ENCODE results near the gene INHBE. TPM values are rescaled to one million over a fixed set of nuclear protein-coding genes. Genes with fewer than 3 reads are reported as not detected.
"Not testable (repeated sequence)": the region's sequence is repeated elsewhere in the genome, so short reads cannot be mapped to it uniquely, and the experiment has no call there.

Gene INHBE
- total RNA-seq, 2 experiments from 2014 or later = not detected

DNA sequence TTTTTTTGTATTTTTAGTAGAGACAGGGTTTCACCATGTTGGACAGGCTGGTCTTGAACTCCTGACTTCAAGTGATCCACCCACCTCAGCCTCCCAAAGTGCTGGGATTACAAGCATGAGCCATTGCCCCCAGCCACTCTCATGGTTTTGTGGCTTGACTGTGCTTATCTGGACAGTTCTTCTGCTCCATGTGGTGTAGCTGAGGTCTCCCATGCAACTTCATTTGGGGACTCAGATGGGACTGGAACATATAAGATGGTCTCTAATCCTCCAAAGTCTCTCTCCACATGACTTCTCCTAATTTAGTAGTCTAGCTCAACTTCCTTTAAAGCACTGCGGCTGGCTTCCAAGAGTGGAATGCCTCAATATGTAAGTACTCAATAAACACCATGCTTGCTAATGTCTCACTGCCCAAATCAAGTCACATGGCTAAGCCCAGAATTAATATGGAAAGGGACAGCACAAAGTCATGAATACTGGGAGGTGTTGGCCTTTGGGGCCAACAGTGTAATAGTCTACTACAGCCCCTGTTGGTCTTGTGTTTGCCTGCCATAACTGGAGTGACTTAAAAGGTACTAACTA lies 13.2 kb upstream of the INHBE start:
- no peaks in the 10 kb centered on the region for H3K36me3 Mint-ChIP-seq (ENCODE audit: low read depth)
- Histone ChIP-seq H3K9me3 (ENCODE audit: control insufficient read depth in 1 of 2, insufficient read depth in 1 of 2, low read length in 2 of 2) (peaks cover 0 to 12% of the 10 kb centered on the region in 2 experiments), H3K27me3 (ENCODE audit: control insufficient read depth in 1 of 2, insufficient read depth in 2 of 2, low read length in 2 of 2) (no peaks in the 10 kb centered on the region), H3K36me3 (ENCODE audit: insufficient read depth, low read length) (no peaks in the 10 kb centered on the region), H3K4me1 (ENCODE audit: insufficient read depth, low read length) (no peaks in the 10 kb centered on the region), H3K4me3 (ENCODE audit: low read length) (no peak overlapping the region), H3K27ac (ENCODE audit: low read depth in 1 of 2, low read length in 2 of 2) (no peak overlapping the region)
- POLR2A ChIA-PET = no interaction called here
- CTCF ChIA-PET = interaction anchor here (0.7 to 1.2 kb wide), 2 partner anchors 11 to 31 kb away, joined by 3 read pairs; no protein-coding TSS in a partner anchor
- DNase-seq (no peak), ATAC-seq (ENCODE audit: poor library complexity) (no peak)
- H3K4me3 Mint-ChIP-seq = no peak overlapping the region
- no peak for TF ChIP-seq CTCF (IDR thresholded peaks at IDR 0.05)
- H3K27me3 Mint-ChIP-seq = no peaks in the 10 kb centered on the region
- H3K9me3 Mint-ChIP-seq = no peaks in the 10 kb centered on the region
- no peak overlapping the region for H3K27ac Mint-ChIP-seq
- H3K4me1 Mint-ChIP-seq (ENCODE audit: low read depth) = no peaks in the 10 kb centered on the region
- intact Hi-C loops (cut with DNase I, micrococcal nuclease) = no loop called here

GRCh38 chr12:57444337-57444736 lies 10.8 kb upstream of the INHBE start:
- intact Hi-C loops (cut with DNase I, micrococcal nuclease) = not testable (repeated sequence)

GRCh38 chr12:57444744-57445143 lies 10.4 kb upstream of the INHBE start:
- Histone ChIP-seq H3K36me3 (ENCODE audit: insufficient read depth, low read length) (no peaks in the 10 kb centered on the region), H3K9me3 (ENCODE audit: control insufficient read depth in 1 of 2, insufficient read depth in 1 of 2, low read length in 2 of 2) (peaks cover 0 to 12% of the 10 kb centered on the region in 2 experiments), H3K4me3 (ENCODE audit: low read length) (no peak overlapping the region), H3K27ac (ENCODE audit: low read depth in 1 of 2, low read length in 2 of 2) (no peak overlapping the region), H3K4me1 (ENCODE audit: insufficient read depth, low read length) (no peaks in the 10 kb centered on the region), H3K27me3 (ENCODE audit: control insufficient read depth in 1 of 2, insufficient read depth in 2 of 2, low read length in 2 of 2) (no peaks in the 10 kb centered on the region)
- ATAC-seq (ENCODE audit: poor library complexity) = no peak
- intact Hi-C loops (cut with DNase I, micrococcal nuclease) = no loop called here
- CTCF ChIA-PET = interaction anchor here (0.8 to 1.1 kb wide), 2 partner anchors 8 to 139 kb away, joined by 3 to 4 read pairs; no protein-coding TSS in a partner anchor
- Mint-ChIP-seq H3K27ac (no peak overlapping the region), H3K27me3 (no peaks in the 10 kb centered on the region), H3K4me1 (ENCODE audit: low read depth) (no peaks in the 10 kb centered on the region), H3K4me3 (no peak overlapping the region), H3K36me3 (ENCODE audit: low read depth) (no peaks in the 10 kb centered on the region), H3K9me3 (no peaks in the 10 kb centered on the region)
- POLR2A ChIA-PET = no interaction called here
- no peak for TF ChIP-seq CTCF (IDR thresholded peaks at IDR 0.05)
- DNase-seq = no peak

More at GRCh38 chr12:57444337-57444736, 10.8 kb upstream of the INHBE start:
- H3K4me3 ChIP-seq (ENCODE audit: low read length); H3K4me1 Mint-ChIP-seq (ENCODE audit: low read depth); H3K36me3 Mint-ChIP-seq (ENCODE audit: low read depth); H3K27me3 Mint-ChIP-seq; H3K36me3 ChIP-seq (ENCODE audit: insufficient read depth, low read length); H3K27me3 ChIP-seq (ENCODE audit: control insufficient read depth in 1 of 2, insufficient read depth in 2 of 2, low read length in 2 of 2); DNase-seq; H3K4me3 Mint-ChIP-seq; H3K9me3 Mint-ChIP-seq; ATAC-seq (ENCODE audit: poor library complexity); H3K27ac ChIP-seq (ENCODE audit: low read depth in 1 of 2, low read length in 2 of 2); H3K4me1 ChIP-seq (ENCODE audit: insufficient read depth, low read length); H3K27ac Mint-ChIP-seq; POLR2A ChIA-PET: not testable (repeated sequence)
- H3K9me3 ChIP-seq (ENCODE audit: control insufficient read depth in 1 of 2, insufficient read depth in 1 of 2, low read length in 2 of 2) = peaks cover 0 to 12% of the 10 kb centered on the region in 2 experiments
- CTCF ChIA-PET = interaction anchor here (0.8 to 1.1 kb wide), 2 partner anchors 8 to 139 kb away, joined by 3 to 4 read pairs; no protein-coding TSS in a partner anchor

Measured in CD4-positive, alpha-beta T cell (primary cell).